Measurements from ENCODE around the gene LRRTM3.

LRRTM3 gene

GRCh38 chr10:66983475-66983818 is 57.6 kb downstream of the LRRTM3 start:
- TF ChIP-seq CTCF (conservative IDR thresholded peaks at IDR 0.05; ENCODE audit: low read length) = no peak
- DNase-seq (ENCODE audit: low read depth) = no peak
- no peak overlapping the region for H3K4me3 ChIP-seq (ENCODE audit: low read length)

- H3K4me3 ChIP-seq (ENCODE audit: low read length) = no peak overlapping the region
- no peak for DNase-seq (ENCODE audit: low read depth)
- TF ChIP-seq CTCF (conservative IDR thresholded peaks at IDR 0.05; ENCODE audit: low read length) = no peak
Measured at GRCh38 chr10:66990143-66990830, 64.5 kb downstream of the LRRTM3 start.

GRCh38 chr10:66996996-66997395 is 71.2 kb downstream of the LRRTM3 start:
- no peak for TF ChIP-seq CTCF (conservative IDR thresholded peaks at IDR 0.05; ENCODE audit: low read length)
- no peak for DNase-seq (ENCODE audit: low read depth)
- H3K4me3 ChIP-seq (ENCODE audit: low read length) = no peak overlapping the region

- TF ChIP-seq CTCF (conservative IDR thresholded peaks at IDR 0.05; ENCODE audit: low read length) = no peak
- no peak for DNase-seq (ENCODE audit: low read depth)
- no peak overlapping the region for H3K4me3 ChIP-seq (ENCODE audit: low read length)
Measured at GRCh38 chr10:66999762-67000545, 74.1 kb downstream of the LRRTM3 start.

- no peak for DNase-seq (ENCODE audit: low read depth)
- TF ChIP-seq CTCF (conservative IDR thresholded peaks at IDR 0.05; ENCODE audit: low read length) = no peak
- H3K4me3 ChIP-seq (ENCODE audit: low read length) = no peak overlapping the region
Measured at GRCh38 chr10:67004690-67005089, 78.9 kb downstream of the LRRTM3 start.

- no peak overlapping the region for H3K4me3 ChIP-seq (ENCODE audit: low read length)
- no peak for DNase-seq (ENCODE audit: low read depth)
- TF ChIP-seq CTCF (conservative IDR thresholded peaks at IDR 0.05; ENCODE audit: low read length) = no peak
Measured at GRCh38 chr10:67005981-67006380, 80.1 kb downstream of the LRRTM3 start.

- no peak for TF ChIP-seq CTCF (conservative IDR thresholded peaks at IDR 0.05; ENCODE audit: low read length)
- H3K4me3 ChIP-seq (ENCODE audit: low read length) = no peak overlapping the region
- DNase-seq (ENCODE audit: low read depth) = no peak
Measured at GRCh38 chr10:67011480-67011879, 85.6 kb downstream of the LRRTM3 start.
